Lower leg skin (tissue), 3 donors: ENCODE data around the gene ZNF236.

Experiments
- CTCF ChIP-seq, 3 donors: fragments of 450-650 bp; IDR thresholded peaks; one replicate each; pipeline ENCODE4 v1.5.1; 2016; ENCODE audit warnings: antibody characterized with exemption in 3 of 3, mild to moderate bottlenecking in 3 of 3, moderate library complexity in 2 of 3
- POLR2A ChIP-seq, 2 donors: fragments of 450-650 bp; IDR thresholded peaks; one replicate each; pipeline ENCODE4 v1.6.1; 2016 to 2017; ENCODE audit warnings: antibody characterized with exemption in 2 of 2, mild to moderate bottlenecking in 1 of 2, moderate library complexity in 1 of 2

GRCh38 chr18:76860411-76860810, 38.1 kb downstream of the ZNF236 start:
- TF ChIP-seq CTCF (IDR thresholded peaks at IDR 0.05): no peak
- TF ChIP-seq POLR2A (IDR thresholded peaks at IDR 0.05): no peak
